Neural cell (in vitro differentiated cells): ENCODE data around the gene CITED1. TPM values are rescaled to one million over a fixed set of nuclear protein-coding genes. Genes with fewer than 3 reads are reported as not detected.

Experiments
- H2AFZ ChIP-seq: fragments of 200-600, 300-800 bp; sonication (generic), shearing (Covaris generic); 2 replicates; pipeline ENCODE4 v1.6.0; 2014; ENCODE audit warnings: low read depth, mild to moderate bottlenecking, antibody characterized with exemption, low read length, moderate library complexity
- H3F3A ChIP-seq: fragments of 200-600 bp; shearing (Covaris generic); 2 replicates; pipeline ENCODE4 v1.6.1; 2016; ENCODE audit warnings: mild to moderate bottlenecking, moderate library complexity, mixed read lengths, antibody characterized with exemption, low read length; ENCODE audit not compliant: insufficient read depth, poor library complexity, severe bottlenecking
- H3K27ac ChIP-seq: fragments of 200-600, 300-800 bp; sonication (generic), shearing (Covaris generic); 2 replicates; pipeline ENCODE4 v1.5.1; 2014; ENCODE audit warnings: mild to moderate bottlenecking, low read length, moderate library complexity
- H3K27me3 ChIP-seq: fragments of 300-800, 200-600 bp; sonication (generic), shearing (Covaris generic); 2 replicates; pipeline ENCODE4 v1.6.0; 2014; ENCODE audit warnings: mild to moderate bottlenecking, low read depth, low read length, moderate library complexity; ENCODE audit not compliant: insufficient read depth
- H3K36me3 ChIP-seq: fragments of 300-800, 200-600 bp; sonication (generic), shearing (Covaris generic); 2 replicates; pipeline ENCODE4 v1.5.1; 2014; ENCODE audit warnings: mild to moderate bottlenecking, antibody characterized with exemption, low read length, moderate library complexity; ENCODE audit not compliant: insufficient read depth
- H3K4me2 ChIP-seq: fragments of 300-800, 200-600 bp; sonication (generic), shearing (Covaris generic); 2 replicates; pipeline ENCODE4 v1.6.0; 2014; ENCODE audit warnings: mild to moderate bottlenecking, low read length
- H3K4me3 ChIP-seq: fragments of 300-800, 200-600 bp; sonication (generic), shearing (Covaris generic); 2 replicates; pipeline ENCODE4 v1.5.1; 2014; ENCODE audit warnings: mild to moderate bottlenecking, low read length, moderate library complexity
- H3K79me2 ChIP-seq: fragments of 200-600 bp; shearing (Covaris generic); replicated peaks from 2 replicates; pipeline ENCODE4 v1.6.0; 2014; ENCODE audit warnings: mild to moderate bottlenecking, low read length, moderate library complexity; ENCODE audit not compliant: insufficient read depth
- H3K9ac ChIP-seq: fragments of 300-800, 200-600 bp; sonication (generic), shearing (Covaris generic); 2 replicates; pipeline ENCODE4 v1.6.1; 2016; ENCODE audit warnings: mild to moderate bottlenecking, low read length, mixed read lengths
- H3K9me2 ChIP-seq: fragments of 200-600 bp; shearing (Covaris generic); 2 replicates; pipeline ENCODE4 v1.6.1; 2016; ENCODE audit warnings: mild to moderate bottlenecking, low read length, mixed read lengths; ENCODE audit not compliant: insufficient read depth
- H3K9me3 ChIP-seq: fragments of 200-600, 300-800 bp; sonication (generic), shearing (Covaris generic); 2 replicates; pipeline ENCODE4 v1.6.1; 2016; ENCODE audit warnings: mild to moderate bottlenecking, mixed run types, low read length, moderate library complexity, mixed read lengths
- H4K20me1 ChIP-seq: fragments of 200-600 bp; shearing (Covaris generic); 2 replicates; pipeline ENCODE4 v1.6.1; 2016; ENCODE audit warnings: mild to moderate bottlenecking, mixed run types; ENCODE audit not compliant: insufficient read depth
- EP300 ChIP-seq: fragments of 450-650 bp; conservative IDR thresholded peaks from 2 replicates; pipeline ENCODE4 v1.6.1; 2014; ENCODE audit warnings: antibody characterized with exemption, mild to moderate bottlenecking, moderate library complexity; ENCODE audit not compliant: poor library complexity, severe bottlenecking
- EZH2 ChIP-seq: fragments of 200-600, 300-800 bp; shearing (Covaris generic), sonication (generic); IDR thresholded peaks from 2 replicates; pipeline ENCODE4 v1.6.1; 2014; ENCODE audit warnings: antibody characterized with exemption, low read length, borderline replicate concordance, mild to moderate bottlenecking; ENCODE audit not compliant: insufficient read depth, poor library complexity, severe bottlenecking
- MXI1 ChIP-seq: fragments of 450-650 bp; conservative IDR thresholded peaks from 2 replicates; pipeline ENCODE4 v1.6.1; 2014; ENCODE audit warnings: antibody characterized with exemption, mild to moderate bottlenecking; ENCODE audit not compliant: poor library complexity, severe bottlenecking
- POLR2AphosphoS5 ChIP-seq: IDR thresholded peaks from 2 replicates; pipeline ENCODE4 v1.6.1; 2012
- RAD21 ChIP-seq: fragments of 450-650 bp; conservative IDR thresholded peaks from 2 replicates; pipeline ENCODE4 v1.6.1; 2014; ENCODE audit warnings: antibody characterized with exemption, mild to moderate bottlenecking, moderate library complexity
- REST ChIP-seq: IDR thresholded peaks from 2 replicates; pipeline ENCODE4 v1.6.1; 2012; ENCODE audit warnings: borderline replicate concordance
- SMC3 ChIP-seq: fragments of 450-650 bp; conservative IDR thresholded peaks from 2 replicates; pipeline ENCODE4 v1.6.1; 2014; ENCODE audit warnings: antibody characterized with exemption, mild to moderate bottlenecking, moderate library complexity; ENCODE audit not compliant: poor library complexity
- TAF1 ChIP-seq: IDR thresholded peaks from 2 replicates; pipeline ENCODE4 v1.6.1; 2012; ENCODE audit warnings: low read depth
- polyA plus RNA-seq: library from polyadenylated mRNA; depleted of rRNA; stranded (reverse); fragments of >200 nt; gene quantifications from 2 replicates; pipeline ENCODE4 v1.2.3, GENCODE V29; 2014
- TF ChIP-seq, protein P1 (sequence below): fragments of 450-650 bp; IDR thresholded peaks from 2 replicates; pipeline ENCODE4 v1.5.1; 2014; ENCODE audit warnings: antibody characterized with exemption, mild to moderate bottlenecking, moderate library complexity; ENCODE audit not compliant: poor library complexity, severe bottlenecking

CITED1 gene
- polyA plus RNA-seq, 1 donor from 2014 or later: 24.1 TPM

DNA sequence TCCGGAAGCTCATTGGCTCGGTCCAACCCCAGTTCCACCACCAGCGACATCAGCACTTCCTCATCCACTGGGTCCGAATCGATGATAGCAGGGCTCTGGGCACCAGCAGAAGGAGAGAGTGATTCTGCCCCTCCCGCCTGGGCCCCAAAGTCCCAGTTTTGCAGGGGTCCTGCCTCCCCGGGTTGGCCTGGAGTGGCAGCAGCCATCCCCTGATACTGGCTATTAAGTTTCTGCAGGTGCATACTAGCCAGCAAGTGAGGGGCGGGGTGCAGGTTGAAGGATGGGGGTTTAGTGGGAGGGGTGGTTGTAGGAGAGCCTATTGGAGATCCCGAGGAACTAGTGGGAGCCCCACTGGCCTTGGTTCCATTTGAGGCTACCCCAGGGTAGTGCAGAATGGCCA lies 3.9 kb downstream of the CITED1 start:
- H2AFZ ChIP-seq: no peak overlapping the region
- H3K27me3 ChIP-seq: peaks cover 28% of the 10 kb centered on the region
- no peaks in the 10 kb centered on the region for H3K36me3 ChIP-seq
- H3K9me3 ChIP-seq: no peaks in the 10 kb centered on the region
- no peaks in the 10 kb centered on the region for H4K20me1 ChIP-seq
- no peaks in the 10 kb centered on the region for H3F3A ChIP-seq
- H3K27ac ChIP-seq: no peak overlapping the region
- H3K79me2 ChIP-seq: no peaks in the 10 kb centered on the region
- no peaks in the 10 kb centered on the region for H3K9me2 ChIP-seq
- TF ChIP-seq POLR2AphosphoS5 (no peak), MXI1 (no peak), REST (no peak), RAD21 (no peak), EZH2 (no peak), TAF1 (no peak), SMC3 (no peak), EP300 (no peak)
- TF ChIP-seq, protein P1, sequence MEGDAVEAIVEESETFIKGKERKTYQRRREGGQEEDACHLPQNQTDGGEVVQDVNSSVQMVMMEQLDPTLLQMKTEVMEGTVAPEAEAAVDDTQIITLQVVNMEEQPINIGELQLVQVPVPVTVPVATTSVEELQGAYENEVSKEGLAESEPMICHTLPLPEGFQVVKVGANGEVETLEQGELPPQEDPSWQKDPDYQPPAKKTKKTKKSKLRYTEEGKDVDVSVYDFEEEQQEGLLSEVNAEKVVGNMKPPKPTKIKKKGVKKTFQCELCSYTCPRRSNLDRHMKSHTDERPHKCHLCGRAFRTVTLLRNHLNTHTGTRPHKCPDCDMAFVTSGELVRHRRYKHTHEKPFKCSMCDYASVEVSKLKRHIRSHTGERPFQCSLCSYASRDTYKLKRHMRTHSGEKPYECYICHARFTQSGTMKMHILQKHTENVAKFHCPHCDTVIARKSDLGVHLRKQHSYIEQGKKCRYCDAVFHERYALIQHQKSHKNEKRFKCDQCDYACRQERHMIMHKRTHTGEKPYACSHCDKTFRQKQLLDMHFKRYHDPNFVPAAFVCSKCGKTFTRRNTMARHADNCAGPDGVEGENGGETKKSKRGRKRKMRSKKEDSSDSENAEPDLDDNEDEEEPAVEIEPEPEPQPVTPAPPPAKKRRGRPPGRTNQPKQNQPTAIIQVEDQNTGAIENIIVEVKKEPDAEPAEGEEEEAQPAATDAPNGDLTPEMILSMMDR: no peak
- H3K4me2 ChIP-seq: no peak overlapping the region
- H3K4me3 ChIP-seq: no peak overlapping the region
- no peak overlapping the region for H3K9ac ChIP-seq

DNA sequence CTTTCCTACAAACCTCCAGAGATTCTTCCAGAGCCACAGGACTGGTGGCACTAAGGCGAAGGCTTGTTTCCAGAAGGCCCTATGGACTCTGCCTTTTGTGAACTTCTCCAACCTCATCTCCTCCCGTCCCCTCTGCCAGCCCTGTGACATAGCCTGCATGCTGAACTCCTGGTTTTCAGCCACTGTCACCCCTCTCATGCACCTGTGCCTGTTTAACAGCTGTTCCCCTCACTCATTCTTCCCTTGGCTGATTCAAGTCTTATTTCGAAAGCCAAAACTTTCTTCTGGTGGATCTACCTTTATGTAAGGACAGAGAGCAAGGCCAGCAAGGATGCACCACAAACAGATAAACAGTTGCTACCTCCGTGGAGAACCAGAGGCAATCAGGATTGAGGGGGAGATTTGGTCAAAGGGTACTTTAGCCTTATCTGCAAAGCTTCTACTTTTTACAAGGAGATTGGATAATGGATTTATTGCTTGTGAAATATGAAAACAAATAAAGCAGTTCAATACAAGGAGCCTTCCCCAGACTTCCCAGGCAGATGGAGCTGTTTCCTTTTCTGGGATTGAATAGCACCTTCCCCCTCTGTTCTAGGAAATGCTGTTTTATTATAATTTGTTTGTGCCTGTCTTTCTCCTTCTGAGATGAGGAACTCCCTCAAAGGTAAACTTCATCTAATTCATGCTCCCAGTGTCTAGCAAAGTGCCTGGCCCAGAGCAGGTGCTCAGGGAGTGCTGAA lies 5.7 kb downstream of the CITED1 start:
- Histone ChIP-seq H3K9me2 (no peaks in the 10 kb centered on the region), H4K20me1 (no peaks in the 10 kb centered on the region), H3K36me3 (no peaks in the 10 kb centered on the region), H3K9me3 (no peaks in the 10 kb centered on the region), H2AFZ (no peak overlapping the region), H3K4me2 (no peak overlapping the region), H3K9ac (no peak overlapping the region), H3F3A (no peaks in the 10 kb centered on the region), H3K79me2 (no peaks in the 10 kb centered on the region), H3K4me3 (no peak overlapping the region), H3K27me3 (peaks cover 23% of the 10 kb centered on the region), H3K27ac (no peak overlapping the region)
- TF ChIP-seq, protein P1: no peak
- TF ChIP-seq POLR2AphosphoS5 (no peak), RAD21 (no peak), SMC3 (no peak), EP300 (no peak), TAF1 (no peak), EZH2 (no peak), MXI1 (no peak), REST (no peak)
